Right lobe of liver (tissue), 4 donors: ENCODE measurements around the gene ATP5F1E.

Experiments
- CTCF ChIP-seq, 4 donors: fragments of 200-600 bp in 3 of 4; fragments of 450-650 bp in 1 of 4; IDR thresholded peaks; one replicate each; pipeline versions ENCODE4 v1.5.1 to v1.8.0; 2016 to 2022; ENCODE audit warnings: antibody characterized with exemption in 4 of 4, mild to moderate bottlenecking in 2 of 4
- POLR2A ChIP-seq: fragments of 450-650 bp; IDR thresholded peaks from one replicate; pipeline ENCODE4 v1.6.1; 2017; ENCODE audit warnings: antibody characterized with exemption, mild to moderate bottlenecking
- donor health status: DM: no; HTN: no; CAD: no.
- donor health status: DM: no; HTN: no; CAD: no.
- donor health status: DM: no; HTN: yes; CAD: no.

GRCh38 chr20:59044796-59045195, 12.7 kb upstream of the ATP5F1E start:
- TF ChIP-seq CTCF (IDR thresholded peaks at IDR 0.05) (no peak), POLR2A (no peak)
